NT2/D1 (cell line): ENCODE data around the gene GGA1.
A peak's percentile ranks its signal among the peaks of the same experiment; 100 is the strongest.

ENCODE experiments used
- DNase-seq: peaks from one replicate; pipeline ENCODE4 v3.0.0-alpha.2; 2011; ENCODE audit warnings: low read depth, low spot score
- H3K27me3 ChIP-seq: 2 replicates; pipeline ENCODE4 v1.6.0; 2011; ENCODE audit warnings: mild to moderate bottlenecking; ENCODE audit not compliant: insufficient read length, insufficient read depth
- H3K36me3 ChIP-seq: 2 replicates; pipeline ENCODE4 v1.6.1; 2011; ENCODE audit warnings: mild to moderate bottlenecking, low read length, mixed read lengths; ENCODE audit not compliant: insufficient read depth, insufficient read length
- H3K4me1 ChIP-seq: 2 replicates; pipeline ENCODE4 v1.5.1; 2011; ENCODE audit not compliant: insufficient read depth, insufficient read length
- H3K4me3 ChIP-seq: 2 replicates; pipeline ENCODE4 v1.5.1; 2011; ENCODE audit warnings: low read depth; ENCODE audit not compliant: insufficient read length
- H3K9ac ChIP-seq: 2 replicates; pipeline ENCODE4 v1.6.0; 2011; ENCODE audit warnings: low read depth; ENCODE audit not compliant: insufficient read length
- H3K9me3 ChIP-seq: 2 replicates; pipeline ENCODE4 v1.5.1; 2011; ENCODE audit warnings: mild to moderate bottlenecking, low read length; ENCODE audit not compliant: insufficient read depth
- SUZ12 ChIP-seq: IDR thresholded peaks from 2 replicates; pipeline ENCODE4 v1.6.1; 2011; ENCODE audit not compliant: insufficient read length, insufficient read depth; ENCODE audit errors: extremely low read depth
- YY1 ChIP-seq: IDR thresholded peaks from 2 replicates; pipeline ENCODE4 v1.6.1; 2011; ENCODE audit not compliant: insufficient read length, insufficient read depth
- ZNF274 ChIP-seq: IDR thresholded peaks from 2 replicates; pipeline ENCODE4 v1.6.1; 2011; ENCODE audit warnings: mild to moderate bottlenecking, low read depth, low read length

The GGA1 gene

GRCh38 chr22:37658133-37659065 lies 49.8 kb downstream of the GGA1 start, which contains the start of gene PDXP:
TSS of gene PDXP (plus strand) at chr22:37658723. CDS start at chr22:37658783, 60 bp downstream.
- Histone ChIP-seq H3K9me3 (no peaks in the 10 kb centered on the region), H3K36me3 (peaks cover 24% of the 10 kb centered on the region), H3K4me1 (peaks cover 17% of the 10 kb centered on the region), H3K27me3 (no peaks in the 10 kb centered on the region), H3K9ac (peak within 1 kb of the TSS; percentile 90), H3K4me3 (peak within 1 kb of the TSS; percentile 88)
- no peak for TF ChIP-seq YY1
- TF ChIP-seq ZNF274, result no peak
- no peak for TF ChIP-seq SUZ12
- DNase-seq, result peak; percentile 98

- Histone ChIP-seq H3K9me3 (no peaks in the 10 kb centered on the region), H3K4me3 (peak overlapping the region; percentile 88), H3K36me3 (peaks cover 18% of the 10 kb centered on the region), H3K9ac (peak overlapping the region; percentile 90), H3K27me3 (no peaks in the 10 kb centered on the region), H3K4me1 (peaks cover 17% of the 10 kb centered on the region)
- no peak for DNase-seq
- TF ChIP-seq SUZ12 (no peak), ZNF274 (no peak), YY1 (no peak)
Measured at GRCh38 chr22:37659066-37659896, 50.6 kb downstream of the GGA1 start.

GRCh38 chr22:37659897-37660708 lies 51.5 kb downstream of the GGA1 start:
- H3K4me3 ChIP-seq, result peak overlapping the region; percentile 88
- H3K36me3 ChIP-seq, result peaks cover 19% of the 10 kb centered on the region
- peaks cover 17% of the 10 kb centered on the region for H3K4me1 ChIP-seq
- DNase-seq, result no peak
- no peaks in the 10 kb centered on the region for H3K9me3 ChIP-seq
- peak overlapping the region; percentile 90 for H3K9ac ChIP-seq
- no peak for TF ChIP-seq ZNF274
- no peak for TF ChIP-seq YY1
- H3K27me3 ChIP-seq, result no peaks in the 10 kb centered on the region

- TF ChIP-seq YY1 (no peak), ZNF274 (no peak), SUZ12 (no peak)
- H3K9ac ChIP-seq, result no peak overlapping the region
- H3K36me3 ChIP-seq, result peaks cover 25% of the 10 kb centered on the region
- H3K4me3 ChIP-seq, result no peak overlapping the region
- peaks cover 17% of the 10 kb centered on the region for H3K4me1 ChIP-seq
- H3K27me3 ChIP-seq, result no peaks in the 10 kb centered on the region
- H3K9me3 ChIP-seq, result no peaks in the 10 kb centered on the region
- no peak for DNase-seq
Measured at GRCh38 chr22:37660709-37661045, 52.0 kb downstream of the GGA1 start.

GRCh38 chr22:37661160-37661924 lies 52.7 kb downstream of the GGA1 start:
- no peak overlapping the region for H3K9ac ChIP-seq
- no peak for TF ChIP-seq SUZ12
- TF ChIP-seq ZNF274, result no peak
- no peaks in the 10 kb centered on the region for H3K9me3 ChIP-seq
- peaks cover 17% of the 10 kb centered on the region for H3K4me1 ChIP-seq
- DNase-seq, result no peak
- no peaks in the 10 kb centered on the region for H3K27me3 ChIP-seq
- H3K4me3 ChIP-seq, result no peak overlapping the region
- H3K36me3 ChIP-seq, result peaks cover 31% of the 10 kb centered on the region

- no peaks in the 10 kb centered on the region for H3K9me3 ChIP-seq
- peaks cover 17% of the 10 kb centered on the region for H3K4me1 ChIP-seq
- no peak for TF ChIP-seq SUZ12
- no peak for TF ChIP-seq ZNF274
- TF ChIP-seq YY1, result no peak
- no peak for DNase-seq
- H3K4me3 ChIP-seq, result no peak overlapping the region
- no peaks in the 10 kb centered on the region for H3K27me3 ChIP-seq
- H3K9ac ChIP-seq, result no peak overlapping the region
- peaks cover 37% of the 10 kb centered on the region for H3K36me3 ChIP-seq
Measured at GRCh38 chr22:37662039-37662438, 53.4 kb downstream of the GGA1 start.
